ENCODE measurements around the gene RPS6KA3.

RPS6KA3 gene

GRCh38 chrX:20143111-20143510, 123.6 kb downstream of the RPS6KA3 start:
- TF ChIP-seq CTCF (conservative IDR thresholded peaks at IDR 0.05): no peak
- no peak overlapping the region for H3K27ac ChIP-seq

DNA sequence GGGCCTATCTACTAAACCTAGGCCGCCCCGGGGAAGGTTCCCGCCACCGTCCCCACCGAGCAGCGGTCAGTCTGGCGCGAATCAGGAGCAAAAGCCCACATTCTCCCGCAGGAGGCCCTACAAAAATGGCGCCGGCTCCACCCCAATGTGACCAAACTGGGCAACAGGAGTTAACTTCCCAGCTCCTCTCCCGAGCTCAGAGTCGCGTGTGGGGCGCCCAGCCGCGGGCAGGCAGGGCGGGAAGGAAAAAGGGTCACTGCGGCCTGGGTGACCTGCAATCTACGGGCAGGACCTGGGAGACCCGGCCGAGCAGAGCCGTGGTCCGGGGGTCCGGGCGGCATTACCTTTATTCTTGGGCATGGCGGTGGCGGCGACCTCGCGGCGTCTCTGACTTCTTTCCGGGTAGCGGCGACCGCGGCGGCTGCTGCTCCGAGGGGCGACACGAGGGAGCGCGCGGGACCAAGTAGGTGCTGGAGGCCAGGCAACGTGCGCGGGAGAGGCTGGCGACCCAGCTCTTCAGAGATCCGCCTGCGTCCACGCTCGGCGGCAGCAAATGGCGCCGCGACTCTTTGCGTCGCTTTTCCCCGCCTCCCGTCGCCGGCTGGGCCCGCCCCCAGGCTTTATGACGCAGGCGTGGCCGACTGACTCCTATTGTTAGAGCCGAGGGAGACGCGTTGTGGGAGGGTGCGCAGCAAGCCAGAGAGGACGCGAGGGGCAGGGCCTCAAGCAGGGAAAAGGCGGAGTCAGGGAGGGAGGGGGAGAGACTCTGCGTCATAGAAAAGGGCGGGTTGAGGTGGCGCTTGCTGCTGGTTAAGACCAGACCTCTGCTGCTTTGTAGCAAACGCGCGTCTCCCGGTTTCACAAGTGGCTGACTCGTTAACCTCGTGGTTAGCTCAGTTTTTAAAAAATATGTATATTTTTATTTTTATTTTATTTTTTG, 125.2 kb downstream of the RPS6KA3 start, which contains the start of gene EIF1AX:
TSS of gene EIF1AX (minus strand) at position 558 of the 940 bp plus-strand sequence. CDS start at position 360, 198 bp downstream.
- peak within 1 kb of the TSS; percentile 78 for H3K27ac ChIP-seq
- no peak for TF ChIP-seq CTCF (conservative IDR thresholded peaks at IDR 0.05)

GRCh38 chrX:20140420-20140819, 126.3 kb downstream of the RPS6KA3 start:
- H3K27ac ChIP-seq: peak overlapping the region; percentile 78; the same call in 1 of the 2 replicates
- no peak for TF ChIP-seq CTCF (conservative IDR thresholded peaks at IDR 0.05)

DNA sequence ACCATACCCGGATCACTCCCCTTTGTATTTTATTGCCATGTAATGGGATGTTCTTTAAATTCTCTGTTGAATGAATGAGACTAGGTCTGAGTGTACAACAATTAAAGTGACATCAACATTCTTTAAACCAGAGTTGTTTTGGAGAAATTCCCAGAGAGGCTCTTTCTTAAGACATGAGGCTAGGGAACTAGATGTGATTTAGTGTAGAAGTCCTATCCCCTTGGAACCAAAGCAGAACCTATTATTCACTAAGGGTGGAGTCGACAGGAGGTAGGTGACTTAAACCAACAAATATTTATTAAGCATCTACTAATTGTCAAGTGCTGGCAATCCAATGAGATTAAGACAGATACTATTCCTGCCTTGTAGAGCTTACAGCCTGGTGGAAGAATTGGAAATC, 126.7 kb downstream of the RPS6KA3 start:
- H3K27ac ChIP-seq: peak overlapping the region; percentile 78; the same call in 1 of the 2 replicates
- no peak for TF ChIP-seq CTCF (conservative IDR thresholded peaks at IDR 0.05)

DNA sequence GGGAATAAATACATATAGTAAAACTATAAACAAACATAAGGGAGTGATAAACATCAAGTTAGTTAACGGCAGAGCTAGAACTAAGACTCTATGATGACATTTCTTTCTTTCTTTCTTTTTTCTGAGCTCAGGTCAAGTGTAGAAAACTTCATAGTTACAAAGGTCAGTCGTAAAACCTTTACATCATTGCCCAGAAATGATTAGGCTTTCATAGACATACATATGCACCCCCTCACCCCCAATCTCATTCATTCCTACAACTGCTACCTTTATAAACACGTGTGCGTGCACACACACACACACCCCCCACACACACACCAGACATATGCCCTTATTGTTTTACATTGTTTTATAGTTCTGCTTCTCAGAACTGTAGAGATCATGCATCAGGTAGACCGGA, 130.8 kb downstream of the RPS6KA3 start:
- H3K27ac ChIP-seq: no peak overlapping the region
- no peak for TF ChIP-seq CTCF (conservative IDR thresholded peaks at IDR 0.05)

DNA sequence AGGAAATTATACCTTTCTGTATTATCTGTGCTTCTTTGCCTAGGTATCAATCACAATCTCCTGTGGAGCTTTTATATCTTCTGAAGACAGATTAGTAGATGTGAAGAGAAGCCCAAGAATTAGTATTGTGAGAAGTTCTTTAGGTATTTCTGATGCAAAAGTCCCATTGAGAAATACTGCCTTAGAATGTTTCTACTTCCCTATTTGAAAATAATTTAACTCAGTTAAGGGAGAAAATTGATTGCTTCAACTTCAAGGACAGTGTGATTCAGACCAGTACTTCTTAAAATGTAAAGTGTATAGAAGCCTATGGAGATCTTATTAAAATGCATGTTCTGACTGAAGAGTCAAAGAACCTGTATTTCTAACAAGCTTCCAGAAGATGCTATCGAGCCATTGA, 134.0 kb downstream of the RPS6KA3 start:
- no peak overlapping the region for H3K27ac ChIP-seq
- no peak for TF ChIP-seq CTCF (conservative IDR thresholded peaks at IDR 0.05)

DNA sequence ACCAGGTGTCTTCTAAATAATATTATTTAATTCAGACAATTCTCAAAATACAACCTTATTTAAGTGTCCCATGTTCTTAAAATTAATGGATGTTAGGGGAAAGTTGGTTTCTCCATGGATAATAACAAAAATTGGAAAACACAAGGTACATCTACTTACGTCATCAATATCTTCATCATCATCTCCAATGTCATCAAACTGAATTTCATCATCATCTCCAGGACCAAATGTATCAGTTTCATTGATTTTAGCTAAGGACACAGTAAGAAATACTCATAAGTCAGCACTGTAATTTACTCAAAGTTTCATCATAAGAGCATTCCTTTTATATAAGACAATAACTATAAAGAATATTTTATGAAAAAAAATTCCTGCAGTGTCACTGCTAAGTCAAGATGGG, 136.4 kb downstream of the RPS6KA3 start:
- no peak overlapping the region for H3K27ac ChIP-seq
- TF ChIP-seq CTCF (conservative IDR thresholded peaks at IDR 0.05): no peak

Data from VCaP (cell line).